ENCODE measurements around the gene VIPR2. TPM values are rescaled to one million over a fixed set of nuclear protein-coding genes. Genes with fewer than 3 reads are reported as not detected.
"Not testable (repeated sequence)": the region's sequence is repeated elsewhere in the genome, so short reads cannot be mapped to it uniquely, and the experiment has no call there.

VIPR2 gene
- total RNA-seq, 1 experiment from 2014 or later: not detected

- no TSS peak for BruUV-seq (replicated peaks)
- ChIA-PET POLR2A (ENCODE audit: low non-redundant PET) (no interaction called here), CTCF (no interaction called here)
- TF ChIP-seq EZH2 (IDR thresholded peaks at IDR 0.05; ENCODE audit: borderline replicate concordance, low read depth, low read length, poor library complexity, severe bottlenecking): no peak
- TF ChIP-seq, protein P1, sequence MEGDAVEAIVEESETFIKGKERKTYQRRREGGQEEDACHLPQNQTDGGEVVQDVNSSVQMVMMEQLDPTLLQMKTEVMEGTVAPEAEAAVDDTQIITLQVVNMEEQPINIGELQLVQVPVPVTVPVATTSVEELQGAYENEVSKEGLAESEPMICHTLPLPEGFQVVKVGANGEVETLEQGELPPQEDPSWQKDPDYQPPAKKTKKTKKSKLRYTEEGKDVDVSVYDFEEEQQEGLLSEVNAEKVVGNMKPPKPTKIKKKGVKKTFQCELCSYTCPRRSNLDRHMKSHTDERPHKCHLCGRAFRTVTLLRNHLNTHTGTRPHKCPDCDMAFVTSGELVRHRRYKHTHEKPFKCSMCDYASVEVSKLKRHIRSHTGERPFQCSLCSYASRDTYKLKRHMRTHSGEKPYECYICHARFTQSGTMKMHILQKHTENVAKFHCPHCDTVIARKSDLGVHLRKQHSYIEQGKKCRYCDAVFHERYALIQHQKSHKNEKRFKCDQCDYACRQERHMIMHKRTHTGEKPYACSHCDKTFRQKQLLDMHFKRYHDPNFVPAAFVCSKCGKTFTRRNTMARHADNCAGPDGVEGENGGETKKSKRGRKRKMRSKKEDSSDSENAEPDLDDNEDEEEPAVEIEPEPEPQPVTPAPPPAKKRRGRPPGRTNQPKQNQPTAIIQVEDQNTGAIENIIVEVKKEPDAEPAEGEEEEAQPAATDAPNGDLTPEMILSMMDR (conservative IDR thresholded peaks at IDR 0.05; ENCODE audit: low read depth, low read length): no peak
- intact Hi-C loops (cut with micrococcal nuclease; ENCODE audit: unreplicated experiment): no loop called here
- DNase-seq (ENCODE audit: low spot score): no peak
- peaks cover 48% of the 10 kb centered on the region for H3K27me3 ChIP-seq (replicated peaks; ENCODE audit: insufficient read depth, low read depth, low read length, poor library complexity)
- no peaks in the 10 kb centered on the region for H3K9me3 ChIP-seq (ENCODE audit: low read depth, low read length, poor library complexity, severe bottlenecking)
- no peaks in the 10 kb centered on the region for H3K4me1 ChIP-seq (ENCODE audit: insufficient read depth, low read length, poor library complexity, severe bottlenecking)
- no peaks in the 10 kb centered on the region for H3K36me3 ChIP-seq (ENCODE audit: insufficient read depth, low read length, poor library complexity, severe bottlenecking)
- H3K27ac ChIP-seq (ENCODE audit: low read depth, low read length, poor library complexity, severe bottlenecking): no peak overlapping the region
- H3K4me3 ChIP-seq (ENCODE audit: low read depth, low read length, poor library complexity, severe bottlenecking): no peak overlapping the region
These were observed 7.8 kb downstream of the VIPR2 start for GRCh38 chr7:159136846-159137245.

DNA sequence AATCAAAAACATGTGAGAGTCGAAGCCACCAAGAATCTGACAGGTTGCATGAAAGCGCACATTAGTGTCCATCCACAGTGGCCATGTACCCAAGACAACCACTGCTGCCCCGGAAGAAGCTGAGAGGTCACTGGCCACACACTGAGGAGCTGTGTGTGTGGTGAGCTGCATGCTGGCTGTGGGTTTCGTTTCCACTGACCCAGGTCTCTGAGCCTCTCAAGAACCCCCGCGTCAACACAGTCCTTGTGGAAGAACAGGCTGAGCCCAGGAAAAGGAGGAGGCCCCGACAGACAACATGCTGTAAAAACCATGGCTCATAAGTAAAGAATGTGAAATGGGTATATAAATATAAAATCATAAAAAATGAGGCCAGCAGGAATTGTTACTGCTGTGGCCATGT lies 8.2 kb downstream of the VIPR2 start:
- BruUV-seq (replicated peaks): no TSS peak
- no peak overlapping the region for H3K4me3 ChIP-seq (ENCODE audit: low read depth, low read length, poor library complexity, severe bottlenecking)
- intact Hi-C loops (cut with micrococcal nuclease; ENCODE audit: unreplicated experiment): no loop called here
- POLR2A ChIA-PET (ENCODE audit: low non-redundant PET): no interaction called here
- no peaks in the 10 kb centered on the region for H3K36me3 ChIP-seq (ENCODE audit: insufficient read depth, low read length, poor library complexity, severe bottlenecking)
- no peaks in the 10 kb centered on the region for H3K9me3 ChIP-seq (ENCODE audit: low read depth, low read length, poor library complexity, severe bottlenecking)
- H3K27me3 ChIP-seq (replicated peaks; ENCODE audit: insufficient read depth, low read depth, low read length, poor library complexity): peaks cover 44% of the 10 kb centered on the region
- H3K27ac ChIP-seq (ENCODE audit: low read depth, low read length, poor library complexity, severe bottlenecking): no peak overlapping the region
- DNase-seq (ENCODE audit: low spot score): no peak
- H3K4me1 ChIP-seq (ENCODE audit: insufficient read depth, low read length, poor library complexity, severe bottlenecking): no peaks in the 10 kb centered on the region
- CTCF ChIA-PET: no interaction called here
- TF ChIP-seq, protein P1 (conservative IDR thresholded peaks at IDR 0.05; ENCODE audit: low read depth, low read length): no peak
- no peak for TF ChIP-seq EZH2 (IDR thresholded peaks at IDR 0.05; ENCODE audit: borderline replicate concordance, low read depth, low read length, poor library complexity, severe bottlenecking)

GRCh38 chr7:159136013-159136412 lies 8.7 kb downstream of the VIPR2 start:
- BruUV-seq (replicated peaks): no TSS peak
- Histone ChIP-seq H3K36me3 (ENCODE audit: insufficient read depth, low read length, poor library complexity, severe bottlenecking) (no peaks in the 10 kb centered on the region), H3K27ac (ENCODE audit: low read depth, low read length, poor library complexity, severe bottlenecking) (no peak overlapping the region), H3K4me1 (ENCODE audit: insufficient read depth, low read length, poor library complexity, severe bottlenecking) (no peaks in the 10 kb centered on the region), H3K4me3 (ENCODE audit: low read depth, low read length, poor library complexity, severe bottlenecking) (no peak overlapping the region), H3K27me3 (replicated peaks; ENCODE audit: insufficient read depth, low read depth, low read length, poor library complexity) (peaks cover 39% of the 10 kb centered on the region), H3K9me3 (ENCODE audit: low read depth, low read length, poor library complexity, severe bottlenecking) (no peaks in the 10 kb centered on the region)
- intact Hi-C loops (cut with micrococcal nuclease; ENCODE audit: unreplicated experiment): no loop called here
- ChIA-PET POLR2A (ENCODE audit: low non-redundant PET) (no interaction called here), CTCF (no interaction called here)
- no peak for DNase-seq (ENCODE audit: low spot score)
- no peak for TF ChIP-seq EZH2 (IDR thresholded peaks at IDR 0.05; ENCODE audit: borderline replicate concordance, low read depth, low read length, poor library complexity, severe bottlenecking)
- TF ChIP-seq, protein P1 (conservative IDR thresholded peaks at IDR 0.05; ENCODE audit: low read depth, low read length): no peak

DNA sequence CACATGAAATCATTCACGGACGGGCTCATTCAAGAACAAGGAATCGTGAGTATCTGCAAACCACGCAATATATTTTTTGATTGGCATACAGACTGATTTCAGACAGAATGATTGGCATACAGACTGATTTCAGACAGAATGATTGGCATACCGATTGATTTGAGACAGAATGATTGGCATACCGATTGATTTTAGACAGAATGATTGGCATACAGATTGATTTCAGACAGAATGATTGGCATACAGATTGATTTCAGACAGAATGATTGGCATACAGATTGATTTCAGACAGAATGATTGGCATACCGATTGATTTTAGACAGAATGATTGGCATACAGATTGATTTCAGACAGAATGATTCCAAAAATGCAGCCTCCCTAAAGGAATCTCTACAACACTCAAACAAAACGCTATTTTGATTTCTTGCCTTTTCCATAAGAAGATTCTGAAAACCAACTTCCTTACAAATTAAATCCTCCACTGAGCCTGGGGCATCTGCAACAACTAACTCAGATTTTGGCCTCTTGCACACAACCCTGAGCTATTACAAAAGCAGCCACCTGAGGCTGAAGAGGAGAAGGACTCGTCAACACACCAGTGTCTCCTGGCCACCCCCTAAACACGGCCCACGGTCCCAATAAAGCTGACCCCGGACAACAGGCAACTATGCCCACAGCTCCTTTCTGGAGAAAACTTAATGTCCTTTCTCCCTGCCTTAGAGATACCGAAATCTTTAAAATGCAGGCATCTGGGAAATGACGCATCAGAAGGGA lies 11.8 kb downstream of the VIPR2 start:
- DNase-seq (ENCODE audit: low spot score); H3K36me3 ChIP-seq (ENCODE audit: insufficient read depth, low read length, poor library complexity, severe bottlenecking); BruUV-seq (replicated peaks); H3K4me1 ChIP-seq (ENCODE audit: insufficient read depth, low read length, poor library complexity, severe bottlenecking); CTCF ChIA-PET; H3K9me3 ChIP-seq (ENCODE audit: low read depth, low read length, poor library complexity, severe bottlenecking); H3K4me3 ChIP-seq (ENCODE audit: low read depth, low read length, poor library complexity, severe bottlenecking); POLR2A ChIA-PET (ENCODE audit: low non-redundant PET); H3K27ac ChIP-seq (ENCODE audit: low read depth, low read length, poor library complexity, severe bottlenecking): not testable (repeated sequence)
- H3K27me3 ChIP-seq (replicated peaks; ENCODE audit: insufficient read depth, low read depth, low read length, poor library complexity): peaks cover 22% of the 10 kb centered on the region
- intact Hi-C loops (cut with micrococcal nuclease; ENCODE audit: unreplicated experiment): loop anchor here (1.0 kb wide), 1 partner anchor 30 kb away; no protein-coding TSS in a partner anchor
